Ectodermal cell (in vitro differentiated cells): ENCODE measurements around the gene SLAMF6.

Source experiments
- H3K27ac ChIP-seq: 2 replicates; pipeline ENCODE4 v1.7.0; 2013; ENCODE audit warnings: mild to moderate bottlenecking, low read depth, low read length; ENCODE audit not compliant: insufficient read depth, poor library complexity, severe bottlenecking
- H3K27me3 ChIP-seq: 2 replicates; pipeline ENCODE4 v1.7.0; 2013; ENCODE audit warnings: mild to moderate bottlenecking, low read length; ENCODE audit not compliant: insufficient read depth, control insufficient read depth, poor library complexity, severe bottlenecking
- H3K36me3 ChIP-seq: one replicate; pipeline ENCODE4 v1.7.0; 2013; ENCODE audit warnings: low read length; ENCODE audit not compliant: control insufficient read depth, insufficient read depth
- H3K4me1 ChIP-seq: one replicate; pipeline ENCODE4 v1.7.0; 2013; ENCODE audit warnings: low read length; ENCODE audit not compliant: control insufficient read depth, insufficient read depth
- H3K4me3 ChIP-seq: 2 replicates; pipeline ENCODE4 v1.7.0; 2013; ENCODE audit warnings: low read depth, low read length, control low read depth; ENCODE audit not compliant: insufficient read depth
- H3K9me3 ChIP-seq: 2 replicates; pipeline ENCODE4 v1.7.0; 2013; ENCODE audit warnings: mild to moderate bottlenecking, low read length, moderate library complexity; ENCODE audit not compliant: control insufficient read depth
- WGBS, 2 experiments: methylation state at CpG; one replicate each; pipeline ENCODE4 v1.1.7; 2013; ENCODE audit warnings: missing lambda C conversion rate in 2 of 2; 5-methylcytosine and 5-hydroxymethylcytosine counted together

SLAMF6 gene

GRCh38 chr1:160472112-160472511, 50.9 kb downstream of the SLAMF6 start:
- WGBS, 2 experiments, result 92 to 97% methylated on average over 3 of the region's 3 CpGs

GRCh38 chr1:160471253-160471652, 51.8 kb downstream of the SLAMF6 start:
- no peaks in the 10 kb centered on the region for H3K9me3 ChIP-seq
- no peak overlapping the region for H3K4me3 ChIP-seq
- no peaks in the 10 kb centered on the region for H3K36me3 ChIP-seq
- no peaks in the 10 kb centered on the region for H3K4me1 ChIP-seq
- H3K27me3 ChIP-seq, result no peaks in the 10 kb centered on the region
- 90% methylated on average over 1 of the region's 1 CpG; no CpG with 5 or more reads in 1 of the 2 experiments for WGBS, 2 experiments
- H3K27ac ChIP-seq, result no peak overlapping the region

More at GRCh38 chr1:160472112-160472511, 50.9 kb downstream of the SLAMF6 start:
- no peaks in the 10 kb centered on the region for H3K36me3 ChIP-seq
- H3K27ac ChIP-seq, result no peak overlapping the region
- H3K4me3 ChIP-seq, result no peak overlapping the region
- no peaks in the 10 kb centered on the region for H3K4me1 ChIP-seq
- no peaks in the 10 kb centered on the region for H3K9me3 ChIP-seq
- H3K27me3 ChIP-seq, result no peaks in the 10 kb centered on the region

GRCh38 chr1:160467576-160467975, 55.5 kb downstream of the SLAMF6 start:
- no peaks in the 10 kb centered on the region for H3K36me3 ChIP-seq
- no peaks in the 10 kb centered on the region for H3K27me3 ChIP-seq
- H3K4me1 ChIP-seq, result no peaks in the 10 kb centered on the region
- no peaks in the 10 kb centered on the region for H3K9me3 ChIP-seq
- no peak overlapping the region for H3K27ac ChIP-seq
- no peak overlapping the region for H3K4me3 ChIP-seq

- Histone ChIP-seq H3K9me3 (no peaks in the 10 kb centered on the region), H3K27me3 (no peaks in the 10 kb centered on the region), H3K36me3 (no peaks in the 10 kb centered on the region), H3K4me1 (no peaks in the 10 kb centered on the region), H3K27ac (no peak overlapping the region), H3K4me3 (no peak overlapping the region)
- 93 to 95% methylated on average over 2 of the region's 2 CpGs for WGBS, 2 experiments
Observed at GRCh38 chr1:160466961-160467360, 56.1 kb downstream of the SLAMF6 start.

GRCh38 chr1:160465123-160465522, 57.9 kb downstream of the SLAMF6 start:
- H3K27ac ChIP-seq, result no peak overlapping the region
- H3K9me3 ChIP-seq, result no peaks in the 10 kb centered on the region
- H3K36me3 ChIP-seq, result no peaks in the 10 kb centered on the region
- whole genome bisulfite sequencing, 2 experiments, result 87 to 93% methylated on average over 6 of the region's 6 CpGs
- H3K27me3 ChIP-seq, result no peaks in the 10 kb centered on the region
- H3K4me1 ChIP-seq, result no peaks in the 10 kb centered on the region
- no peak overlapping the region for H3K4me3 ChIP-seq

- WGBS, 2 experiments, result 86 to 90% methylated on average over 4 of the region's 4 CpGs
- H3K4me3 ChIP-seq, result no peak overlapping the region
- H3K4me1 ChIP-seq, result peaks cover 5% of the 10 kb centered on the region
- H3K27ac ChIP-seq, result no peak overlapping the region
- H3K36me3 ChIP-seq, result no peaks in the 10 kb centered on the region
- no peaks in the 10 kb centered on the region for H3K9me3 ChIP-seq
- no peaks in the 10 kb centered on the region for H3K27me3 ChIP-seq
Observed at GRCh38 chr1:160460683-160461287, 62.3 kb downstream of the SLAMF6 start.

GRCh38 chr1:160460214-160460642, 62.8 kb downstream of the SLAMF6 start:
- H3K9me3 ChIP-seq, result no peaks in the 10 kb centered on the region
- H3K36me3 ChIP-seq, result no peaks in the 10 kb centered on the region
- 86 to 89% methylated on average over 5 of the region's 5 CpGs for WGBS, 2 experiments
- peaks cover 5% of the 10 kb centered on the region for H3K4me1 ChIP-seq
- H3K4me3 ChIP-seq, result no peak overlapping the region
- H3K27me3 ChIP-seq, result no peaks in the 10 kb centered on the region
- H3K27ac ChIP-seq, result no peak overlapping the region

- H3K9me3 ChIP-seq, result no peaks in the 10 kb centered on the region
- H3K27ac ChIP-seq, result no peak overlapping the region
- no peaks in the 10 kb centered on the region for H3K27me3 ChIP-seq
- H3K4me1 ChIP-seq, result peaks cover 5% of the 10 kb centered on the region
- no peak overlapping the region for H3K4me3 ChIP-seq
- no peaks in the 10 kb centered on the region for H3K36me3 ChIP-seq
- WGBS, 2 experiments, result 88 to 100% methylated on average over 1 to 2 of the region's 2 CpGs
Observed at GRCh38 chr1:160459687-160460086, 63.4 kb downstream of the SLAMF6 start.

- H3K27ac ChIP-seq, result no peak overlapping the region
- H3K27me3 ChIP-seq, result no peaks in the 10 kb centered on the region
- H3K9me3 ChIP-seq, result no peaks in the 10 kb centered on the region
- H3K4me3 ChIP-seq, result no peak overlapping the region
- no peaks in the 10 kb centered on the region for H3K36me3 ChIP-seq
- WGBS, 2 experiments, result 81 to 92% methylated on average over 2 of the region's 2 CpGs
- peaks cover 5% of the 10 kb centered on the region for H3K4me1 ChIP-seq
Observed at GRCh38 chr1:160459056-160459455, 64.0 kb downstream of the SLAMF6 start.

GRCh38 chr1:160455153-160455517, 67.9 kb downstream of the SLAMF6 start:
- Histone ChIP-seq H3K36me3 (no peaks in the 10 kb centered on the region), H3K27ac (no peak overlapping the region), H3K27me3 (no peaks in the 10 kb centered on the region), H3K9me3 (no peaks in the 10 kb centered on the region), H3K4me1 (peaks cover 5% of the 10 kb centered on the region), H3K4me3 (no peak overlapping the region)
- 86% methylated on average over 1 of the region's 1 CpG; no CpG with 5 or more reads in 1 of the 2 experiments for WGBS, 2 experiments
